ENCODE measurements around the gene FAR2.
"Not testable (repeated sequence)": the region's sequence is repeated elsewhere in the genome, so short reads cannot be mapped to it uniquely, and the experiment has no call there.

Gene FAR2

GRCh38 chr12:29286081-29286790, 137.2 kb downstream of the FAR2 start:
- no peak for DNase-seq

- DNase-seq: no peak
Observed at GRCh38 chr12:29287622-29288021, 138.5 kb downstream of the FAR2 start.

DNA sequence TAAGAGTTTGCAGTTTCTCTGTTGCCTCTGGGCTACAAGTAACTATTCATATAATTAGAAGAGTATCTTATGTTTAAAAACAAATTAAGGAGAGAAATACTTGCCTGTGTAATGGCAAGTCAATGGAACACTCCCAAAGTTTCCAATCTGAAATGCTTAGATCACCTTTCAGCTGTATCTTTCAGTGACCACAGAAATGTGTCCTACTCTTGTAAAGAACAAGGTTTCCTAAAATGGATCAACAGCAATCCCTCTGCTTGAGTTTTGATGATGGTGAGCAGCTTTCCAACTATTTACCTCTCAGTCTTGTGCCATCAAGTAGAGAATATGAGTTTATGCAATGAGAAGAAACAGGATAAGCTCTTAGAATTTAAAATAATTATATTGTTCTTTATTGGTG, 139.0 kb downstream of the FAR2 start:
- no peak for DNase-seq

- not testable (repeated sequence) for DNase-seq
Observed at GRCh38 chr12:29290475-29290874, 141.4 kb downstream of the FAR2 start.

GRCh38 chr12:29291226-29291625, 142.1 kb downstream of the FAR2 start:
- no peak for DNase-seq

GRCh38 chr12:29299633-29300032, 150.6 kb downstream of the FAR2 start:
- no peak for DNase-seq

DNA sequence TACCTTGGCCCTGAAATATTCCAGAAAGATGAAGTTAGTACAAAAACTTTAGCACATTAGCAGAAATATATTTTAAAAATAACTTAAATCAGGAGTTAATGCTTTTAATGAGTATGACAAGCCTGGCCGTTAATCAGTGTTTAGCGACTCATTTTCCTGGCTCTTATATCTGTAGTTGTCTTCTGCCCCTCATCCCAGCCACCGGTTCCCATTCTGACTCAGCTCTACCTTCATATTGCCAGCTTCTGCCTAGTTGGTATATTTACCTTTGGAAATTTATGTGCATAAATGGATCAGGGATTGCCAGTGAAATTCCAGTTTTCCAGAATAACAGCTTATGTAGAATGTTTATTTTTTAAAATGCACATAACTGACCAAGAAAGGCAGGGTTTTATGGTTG, 152.0 kb downstream of the FAR2 start:
- DNase-seq: no peak

DNA sequence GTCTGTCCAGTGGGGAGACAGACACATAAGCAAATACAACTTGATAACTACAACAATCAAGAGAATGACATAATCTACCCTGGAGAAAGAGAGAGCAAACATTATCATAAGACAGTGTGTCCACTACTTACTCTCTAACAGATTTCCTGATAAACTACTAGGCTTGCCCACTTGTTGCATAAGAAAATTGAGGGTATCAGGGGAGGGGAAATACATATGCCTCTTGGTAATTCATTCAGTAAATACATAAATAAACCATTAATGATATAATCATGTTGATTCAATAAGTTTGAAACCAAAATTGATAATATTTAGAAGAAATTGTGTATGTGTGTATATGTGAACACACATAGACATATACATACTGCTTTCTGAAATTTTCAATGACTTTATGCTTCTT, 155.3 kb downstream of the FAR2 start:
- no peak for DNase-seq

- DNase-seq: no peak
Observed at GRCh38 chr12:29306266-29306665, 157.2 kb downstream of the FAR2 start.

DNA sequence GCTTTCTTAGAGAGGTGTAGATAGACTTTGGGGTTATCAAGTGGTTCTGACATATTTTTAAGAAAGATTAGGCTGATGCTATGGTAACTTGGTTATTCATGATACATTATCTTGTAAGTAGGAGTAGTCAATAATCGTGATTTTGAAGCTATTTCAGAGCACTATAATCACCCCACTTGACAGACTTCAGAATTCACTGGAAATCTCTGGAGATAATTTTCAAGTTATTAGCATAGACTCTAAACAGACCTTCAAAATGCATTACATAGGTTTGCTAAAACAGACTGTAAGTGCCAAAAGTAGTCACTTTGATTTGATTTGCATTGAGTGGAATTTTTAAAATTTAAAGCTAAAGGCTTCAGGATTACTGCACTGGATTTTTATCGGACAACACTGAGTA, 157.6 kb downstream of the FAR2 start:
- DNase-seq: no peak

GRCh38 chr12:29309320-29309902, 160.3 kb downstream of the FAR2 start:
- DNase-seq: peak; percentile 5

DNA sequence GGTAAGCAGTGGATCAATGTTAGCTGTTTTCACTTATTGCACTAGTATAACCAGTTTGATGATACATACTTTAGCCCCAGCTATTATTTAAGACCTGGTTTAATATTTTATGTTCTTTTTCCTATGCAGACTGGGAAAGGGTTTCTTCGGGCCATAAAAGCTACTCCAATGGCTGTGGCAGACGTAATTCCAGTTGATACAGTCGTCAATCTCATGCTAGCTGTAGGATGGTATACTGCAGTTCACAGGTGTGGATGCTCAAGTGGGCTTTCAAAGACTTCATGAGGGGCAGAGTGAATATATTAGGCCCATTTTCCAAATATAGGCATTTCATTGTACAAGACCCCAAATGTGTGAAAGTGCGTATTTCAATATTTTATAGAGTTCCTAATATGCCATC, 161.8 kb downstream of the FAR2 start:
- no peak for DNase-seq

DNA sequence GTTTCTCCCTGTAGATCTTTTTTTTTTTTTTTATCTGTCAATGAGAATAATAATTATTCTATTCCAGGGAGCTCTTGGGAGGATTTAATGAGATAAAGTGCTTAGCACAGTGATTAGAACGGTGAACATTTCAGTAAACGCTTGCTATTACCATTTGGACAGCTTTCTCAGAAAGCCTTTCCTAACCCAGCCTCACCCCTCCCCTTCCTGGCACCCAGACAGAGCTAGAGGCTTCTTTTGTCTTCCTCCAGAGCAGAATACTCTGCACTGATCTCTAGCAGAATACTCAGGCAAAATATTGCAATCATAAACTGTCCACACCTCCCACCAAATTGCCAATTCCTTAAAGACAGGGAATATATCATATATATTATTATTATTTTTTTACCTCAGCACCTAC, 165.3 kb downstream of the FAR2 start:
- DNase-seq: no peak

DNA sequence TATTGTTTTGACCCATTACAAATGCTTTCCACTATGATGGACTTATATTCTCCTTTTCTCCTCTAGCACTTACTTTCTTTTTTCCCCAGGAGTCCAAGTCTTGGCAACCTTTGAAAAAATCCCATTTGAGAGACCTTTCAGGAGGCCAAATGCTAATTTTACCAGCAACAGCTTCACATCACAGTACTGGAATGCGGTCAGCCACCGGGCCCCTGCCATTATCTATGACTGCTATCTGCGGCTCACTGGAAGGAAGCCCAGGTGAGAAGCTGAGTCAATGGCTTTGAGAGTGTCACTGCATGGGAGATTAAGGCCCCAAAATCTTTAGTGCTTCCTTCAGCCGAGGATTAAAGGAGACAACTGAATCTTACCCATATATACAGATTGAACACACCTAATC, 167.7 kb downstream of the FAR2 start:
- no peak for DNase-seq

DNA sequence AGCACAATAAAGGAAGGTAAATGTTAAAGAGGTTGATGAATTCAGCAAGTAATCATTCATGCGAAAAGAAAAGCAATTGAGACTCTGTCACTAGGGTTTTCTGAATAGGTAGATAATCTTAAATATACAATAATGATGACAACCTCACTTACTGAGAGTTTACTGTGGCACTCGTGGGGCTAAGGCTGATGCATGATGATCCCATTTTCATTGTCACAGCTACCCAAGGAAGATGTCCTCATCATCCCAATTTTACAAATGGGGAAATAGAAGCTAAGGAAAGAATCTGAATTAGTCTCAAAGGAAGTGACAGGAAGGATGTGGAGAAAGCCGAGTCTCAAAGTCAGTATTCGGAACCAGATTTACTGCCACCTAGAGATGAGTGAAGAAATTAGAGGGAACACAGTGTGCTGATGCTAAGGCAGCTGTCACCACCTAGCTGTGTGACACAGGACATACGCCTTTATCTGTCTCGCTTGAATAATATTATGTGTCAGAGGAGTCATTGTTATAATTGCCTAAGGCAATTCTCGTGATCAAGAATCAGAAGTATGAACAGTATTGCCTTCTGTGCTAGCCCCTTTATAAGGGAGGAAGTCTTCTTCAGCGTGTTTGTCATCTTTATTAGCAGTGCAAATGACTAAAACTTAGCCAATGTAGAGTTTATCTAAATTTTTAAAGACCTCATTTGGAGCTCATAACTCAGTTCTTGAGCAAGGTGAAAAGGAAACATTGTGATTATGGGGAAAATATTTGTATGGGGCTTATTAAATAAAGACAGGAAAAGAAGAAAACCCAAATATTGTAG, 168.7 kb downstream of the FAR2 start:
- peak; percentile 82 for DNase-seq

DNA sequence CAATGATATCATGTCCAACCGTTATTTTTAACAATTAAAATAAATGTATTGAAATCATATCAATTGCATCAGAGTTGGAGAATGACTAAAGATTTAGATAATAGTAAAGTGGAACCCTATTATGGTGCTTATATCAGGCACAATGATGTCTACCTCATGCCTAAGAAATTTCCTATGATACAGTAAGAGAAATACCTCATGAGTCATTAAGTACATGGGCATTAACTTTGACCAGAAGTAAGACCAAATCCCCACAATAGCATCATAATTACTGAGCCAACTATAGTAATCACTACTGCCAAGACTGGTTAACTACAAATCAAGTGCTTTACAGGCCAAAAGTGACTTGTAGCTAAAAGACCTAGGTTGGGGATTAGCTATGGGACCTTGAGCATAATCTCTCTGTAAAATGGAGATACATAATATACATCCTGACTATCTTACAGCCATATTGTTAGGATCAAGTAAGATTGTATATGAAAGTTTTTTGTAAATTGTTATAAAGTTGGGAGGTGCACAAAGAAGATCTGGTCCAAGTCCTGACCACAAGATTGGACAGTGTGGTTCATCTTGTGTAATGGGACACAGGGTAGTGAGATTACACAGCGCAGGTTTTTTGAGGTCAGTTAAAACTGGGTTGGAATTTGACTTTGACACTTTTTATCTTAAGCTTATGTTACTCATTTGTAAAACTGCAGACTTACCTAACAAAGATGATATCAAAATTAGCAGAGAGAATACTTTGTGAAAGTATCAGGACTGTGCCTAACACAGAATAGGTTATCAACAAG, 171.4 kb downstream of the FAR2 start:
- no peak for DNase-seq

DNA sequence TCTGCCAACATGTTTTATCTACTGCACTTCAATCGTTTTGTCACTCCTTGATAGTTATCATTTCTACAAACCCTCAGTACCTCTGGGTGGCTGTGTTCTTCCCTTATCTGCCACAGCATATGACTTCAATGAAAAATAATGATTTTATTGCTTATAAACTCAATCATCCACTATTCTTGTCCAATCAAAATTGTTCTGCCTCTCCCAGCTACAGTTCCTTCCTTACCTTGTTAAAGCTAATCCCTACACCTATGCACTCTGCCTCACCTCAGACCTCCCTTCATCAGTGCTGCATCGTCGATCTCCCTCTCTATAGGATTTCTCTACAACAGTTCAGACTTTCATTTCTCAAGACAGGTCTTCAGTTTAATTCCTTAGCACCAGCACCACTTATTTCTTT, 173.1 kb downstream of the FAR2 start:
- no peak for DNase-seq

DNA sequence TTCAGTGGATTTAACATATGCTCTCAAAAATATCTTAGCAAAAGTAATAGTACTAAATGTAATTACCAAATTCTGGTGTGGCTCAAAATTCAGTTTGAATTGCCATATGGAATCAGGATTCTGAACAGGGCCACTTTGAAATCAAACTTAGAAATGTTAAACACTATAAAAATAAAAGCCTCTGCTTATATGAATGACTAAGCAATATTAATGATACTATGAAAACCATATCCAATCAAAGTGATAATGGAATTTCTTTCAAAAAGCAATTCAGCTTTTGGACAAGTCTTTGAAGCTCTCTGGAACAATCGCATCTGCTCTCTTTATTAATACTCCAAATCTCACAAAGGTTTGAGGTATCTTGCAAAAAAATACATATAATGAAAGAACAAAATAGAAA, 180.3 kb downstream of the FAR2 start:
- no peak for DNase-seq

DNA sequence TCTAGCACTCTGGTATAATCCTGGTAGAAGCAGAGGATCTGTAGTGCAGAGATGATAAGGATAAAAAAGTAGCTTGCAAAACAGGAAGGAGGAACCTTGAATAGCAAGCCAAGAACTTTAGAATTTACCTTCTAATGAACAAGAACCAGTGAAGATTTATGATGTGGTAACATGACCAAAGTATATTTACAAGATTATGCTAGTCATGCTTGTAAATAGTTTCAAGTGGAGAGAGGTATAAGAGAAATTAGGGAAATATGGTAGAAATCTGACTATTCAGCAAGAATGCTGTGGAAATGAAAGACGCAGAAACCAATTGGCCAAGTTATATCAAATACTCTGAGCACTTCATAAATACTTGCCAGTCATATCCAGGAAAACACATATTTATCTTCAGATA, 184.1 kb downstream of the FAR2 start:
- DNase-seq: no peak

DNA sequence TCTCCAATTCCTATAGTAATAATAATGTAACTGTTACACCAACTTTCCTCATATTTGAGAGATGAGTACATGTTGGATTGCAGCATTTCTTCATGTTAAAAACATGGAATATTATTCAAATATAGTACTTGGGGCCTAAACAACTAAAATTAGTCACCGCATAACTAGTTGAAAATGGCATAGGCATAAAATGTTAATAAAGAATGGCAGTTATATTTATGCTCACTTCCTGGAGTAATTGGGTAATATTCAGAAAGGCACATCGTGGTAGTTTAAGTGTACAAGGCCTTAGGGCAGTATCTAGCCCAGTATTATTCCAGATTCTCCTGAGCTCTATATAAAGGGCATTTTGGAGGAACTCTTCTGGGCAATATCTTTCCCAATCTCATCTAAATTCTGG, 185.9 kb downstream of the FAR2 start:
- DNase-seq: no peak

DNA sequence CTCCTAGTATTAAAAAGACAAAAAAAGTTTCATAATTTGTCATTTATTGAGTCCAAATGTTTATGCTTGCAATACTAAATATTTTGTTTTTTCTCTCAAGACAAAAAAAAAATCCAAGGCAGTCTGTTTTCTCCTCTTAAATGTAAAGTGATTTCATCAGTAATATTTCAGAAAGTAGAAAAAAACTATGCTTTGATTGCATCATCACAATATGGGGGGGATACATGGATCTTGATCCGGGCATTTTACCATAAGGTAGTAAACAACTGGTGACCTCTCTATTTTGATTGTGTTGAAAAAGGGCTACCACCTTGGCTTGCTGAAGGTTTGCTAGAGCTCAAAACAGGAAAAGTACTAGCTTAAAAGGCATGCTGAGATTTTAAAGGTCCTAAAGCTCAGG, 188.2 kb downstream of the FAR2 start:
- DNase-seq: no peak

GRCh38 chr12:29343022-29343799, 194.1 kb downstream of the FAR2 start:
- DNase-seq: no peak

Measured in NCI-H1105 treated with DMSO at 0.1 percent for 48 hours (cell line).